Neural crest cell (in vitro differentiated cells): ENCODE measurements around the gene GALNT9. TPM values are rescaled to one million over a fixed set of nuclear protein-coding genes. Genes with fewer than 3 reads are reported as not detected.

Experiments used
- DNase-seq: peaks from one replicate; pipeline ENCODE4 v3.0.0; 2021; ENCODE audit warnings: low read depth, mixed read lengths, low spot score
- H3K27ac Mint-ChIP-seq: one replicate; pipeline ENCODE4 v1.8.0; 2021; ENCODE audit warnings: mild to moderate bottlenecking, mixed read lengths; ENCODE audit not compliant: unreplicated experiment
- H3K27me3 Mint-ChIP-seq: 2 replicates; pipeline ENCODE4 v1.8.0; 2021; ENCODE audit warnings: low read depth, mild to moderate bottlenecking, mixed read lengths
- H3K36me3 Mint-ChIP-seq: 2 replicates; pipeline ENCODE4 v1.8.0; 2021; ENCODE audit warnings: low read depth, mild to moderate bottlenecking, mixed read lengths
- H3K4me1 Mint-ChIP-seq: 2 replicates; pipeline ENCODE4 v1.8.0; 2021; ENCODE audit warnings: mixed read lengths
- H3K4me3 Mint-ChIP-seq: one replicate; pipeline ENCODE4 v1.8.0; 2021; ENCODE audit warnings: mild to moderate bottlenecking, mixed read lengths
- H3K9me3 Mint-ChIP-seq: 2 replicates; pipeline ENCODE4 v1.8.0; 2021; ENCODE audit warnings: mixed read lengths
- CTCF ChIP-seq: fragments of 200-600 bp; sonication (generic); conservative IDR thresholded peaks from 2 replicates; pipeline ENCODE4 v1.5.0; 2021; ENCODE audit warnings: antibody characterized with exemption, mild to moderate bottlenecking
- total RNA-seq: library from RNA; stranded (reverse); gene quantifications from 2 replicates; pipeline ENCODE4 v1.2.1, GENCODE V29; 2021

GALNT9 gene
- total RNA-seq, 1 donor from 2014 or later, result 1.3 TPM

- H3K4me1 Mint-ChIP-seq, result peaks cover 8% of the 10 kb centered on the region
- TF ChIP-seq CTCF, result no peak
- no peak overlapping the region for H3K27ac Mint-ChIP-seq
- H3K4me3 Mint-ChIP-seq, result no peak overlapping the region
- H3K9me3 Mint-ChIP-seq, result no peaks in the 10 kb centered on the region
- H3K27me3 Mint-ChIP-seq, result peaks cover 53% of the 10 kb centered on the region
- H3K36me3 Mint-ChIP-seq, result no peaks in the 10 kb centered on the region
- no peak for DNase-seq
Observed at GRCh38 chr12:132178316-132178715, 151.1 kb downstream of the GALNT9 start.

GRCh38 chr12:132176920-132177551, 152.4 kb downstream of the GALNT9 start:
- no peaks in the 10 kb centered on the region for H3K9me3 Mint-ChIP-seq
- no peaks in the 10 kb centered on the region for H3K36me3 Mint-ChIP-seq
- TF ChIP-seq CTCF, result no peak
- no peak overlapping the region for H3K4me3 Mint-ChIP-seq
- no peak for DNase-seq
- no peak overlapping the region for H3K27ac Mint-ChIP-seq
- H3K4me1 Mint-ChIP-seq, result peaks cover 8% of the 10 kb centered on the region
- peaks cover 43% of the 10 kb centered on the region for H3K27me3 Mint-ChIP-seq

- Mint-ChIP-seq H3K4me1 (peaks cover 8% of the 10 kb centered on the region), H3K27me3 (peaks cover 41% of the 10 kb centered on the region), H3K27ac (no peak overlapping the region), H3K36me3 (no peaks in the 10 kb centered on the region), H3K9me3 (no peaks in the 10 kb centered on the region), H3K4me3 (no peak overlapping the region)
- TF ChIP-seq CTCF, result no peak
- no peak for DNase-seq
Observed at GRCh38 chr12:132176385-132176919, 152.9 kb downstream of the GALNT9 start.

GRCh38 chr12:132175496-132176384, 153.6 kb downstream of the GALNT9 start:
- no peak overlapping the region for H3K4me3 Mint-ChIP-seq
- H3K27me3 Mint-ChIP-seq, result peaks cover 35% of the 10 kb centered on the region
- no peak overlapping the region for H3K27ac Mint-ChIP-seq
- H3K4me1 Mint-ChIP-seq, result peaks cover 8% of the 10 kb centered on the region
- no peak for TF ChIP-seq CTCF
- H3K9me3 Mint-ChIP-seq, result no peaks in the 10 kb centered on the region
- no peaks in the 10 kb centered on the region for H3K36me3 Mint-ChIP-seq
- no peak for DNase-seq

- Mint-ChIP-seq H3K4me1 (peaks cover 8% of the 10 kb centered on the region), H3K9me3 (no peaks in the 10 kb centered on the region), H3K27ac (no peak overlapping the region), H3K27me3 (peaks cover 35% of the 10 kb centered on the region), H3K36me3 (no peaks in the 10 kb centered on the region), H3K4me3 (no peak overlapping the region)
- TF ChIP-seq CTCF, result no peak
- DNase-seq, result no peak
Observed at GRCh38 chr12:132174839-132175490, 154.4 kb downstream of the GALNT9 start.
